HuH-7.5 (cell line): Measurements from ENCODE around the gene ANO2.

Experiments
- DNase-seq: peaks from one replicate; pipeline ENCODE4 v3.0.0; 2011; ENCODE audit warnings: low spot score

Gene ANO2

GRCh38 chr12:5619628-5620027 is 325.4 kb downstream of the ANO2 start:
- DNase-seq: no peak

DNA sequence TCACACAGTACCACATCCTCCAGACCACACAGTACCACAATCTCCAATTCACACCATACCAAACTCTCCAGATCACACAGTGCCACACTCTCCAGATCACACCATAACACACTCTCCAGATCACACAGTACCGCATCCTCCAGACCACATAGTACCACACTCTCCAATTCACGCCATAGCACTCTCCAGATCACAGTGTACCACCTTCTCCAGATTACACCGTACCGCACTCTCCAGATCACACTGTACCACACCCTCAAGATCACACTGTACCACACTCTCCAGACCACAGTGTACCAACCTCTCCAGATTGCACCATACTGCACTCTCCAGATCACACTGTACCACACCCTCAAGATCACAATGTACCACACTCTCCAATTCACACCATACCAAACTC is 328.2 kb downstream of the ANO2 start:
- no peak for DNase-seq

- no peak for DNase-seq
Observed at GRCh38 chr12:5615760-5616159, 329.3 kb downstream of the ANO2 start.

DNA sequence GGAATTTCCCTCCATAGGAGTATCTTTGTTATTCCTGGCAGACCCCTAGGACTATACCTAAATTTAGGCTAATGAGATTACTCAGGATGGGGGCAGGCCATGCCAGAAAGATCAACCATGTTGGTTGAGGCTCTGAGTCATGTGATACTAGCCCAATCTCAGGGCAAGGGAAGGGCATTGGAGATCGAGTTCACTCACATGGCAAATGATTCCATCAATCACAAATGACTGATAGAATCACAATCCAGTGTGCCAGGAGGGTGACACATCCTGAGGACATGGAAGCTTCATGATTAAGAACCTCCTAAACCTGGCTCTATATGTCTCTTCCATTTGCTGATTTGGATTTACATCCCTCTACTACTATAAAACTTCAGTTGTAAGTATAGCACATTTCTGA is 330.8 kb downstream of the ANO2 start:
- no peak for DNase-seq

- DNase-seq: no peak
Observed at GRCh38 chr12:5612556-5613410, 332.3 kb downstream of the ANO2 start.

DNA sequence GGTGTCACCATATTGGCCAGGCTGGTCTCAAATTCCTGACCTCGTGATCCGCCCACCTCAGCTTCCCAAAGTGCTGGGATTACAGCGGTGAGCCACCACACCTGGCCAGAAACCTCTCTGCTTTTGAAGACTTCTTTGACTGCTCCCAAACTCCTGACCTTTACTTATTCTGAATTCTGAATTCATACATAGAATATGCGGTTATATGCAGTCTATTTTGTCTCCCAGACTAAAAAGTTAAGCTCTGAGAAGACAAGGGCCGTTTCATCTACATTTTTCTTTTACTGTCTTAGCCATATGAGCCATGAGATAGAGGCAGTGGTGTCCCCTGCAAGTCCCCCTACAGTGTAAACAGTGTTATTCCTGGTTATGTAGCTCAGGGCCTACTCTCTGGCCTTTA is 333.9 kb downstream of the ANO2 start:
- no peak for DNase-seq

DNA sequence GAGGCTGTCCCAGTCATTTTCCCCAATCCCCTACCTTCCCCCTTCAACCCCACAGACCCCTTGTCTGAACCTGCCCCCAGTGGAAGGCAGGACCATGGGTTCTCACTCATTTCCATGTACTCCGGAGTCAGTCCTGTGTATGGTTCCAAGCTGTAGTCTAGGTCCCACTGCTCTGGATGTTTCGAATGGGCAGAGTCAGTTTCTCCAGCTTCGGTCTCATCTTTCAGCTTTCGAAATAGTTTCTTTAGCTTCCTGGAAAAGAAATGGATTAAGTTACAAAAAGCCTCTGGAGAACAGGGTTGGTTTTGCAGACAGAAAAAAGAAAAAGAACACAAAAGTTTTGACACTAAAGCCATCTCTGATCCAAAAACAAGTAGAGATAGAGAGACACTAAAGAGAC is 345.7 kb downstream of the ANO2 start:
- DNase-seq: no peak

DNA sequence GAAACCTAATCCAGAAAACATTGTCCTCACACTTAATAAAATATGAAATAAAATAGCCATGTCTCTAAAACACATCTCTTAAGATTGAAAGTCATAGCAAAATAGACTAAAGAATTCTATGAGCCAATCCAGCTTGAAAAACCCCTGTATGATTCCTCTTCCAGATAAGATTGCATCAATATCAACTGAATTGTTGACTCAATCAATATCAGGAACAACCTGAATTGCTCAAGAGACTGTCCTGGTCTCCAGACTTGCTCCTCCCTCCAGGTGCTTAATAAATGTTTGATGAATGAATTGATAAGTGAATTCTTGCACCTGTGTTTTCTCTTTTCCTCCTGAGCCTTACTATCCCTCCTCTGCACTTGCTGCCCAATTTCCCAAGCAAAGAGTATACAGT is 351.1 kb downstream of the ANO2 start:
- no peak for DNase-seq

GRCh38 chr12:5593086-5593485 is 352.0 kb downstream of the ANO2 start:
- no peak for DNase-seq

DNA sequence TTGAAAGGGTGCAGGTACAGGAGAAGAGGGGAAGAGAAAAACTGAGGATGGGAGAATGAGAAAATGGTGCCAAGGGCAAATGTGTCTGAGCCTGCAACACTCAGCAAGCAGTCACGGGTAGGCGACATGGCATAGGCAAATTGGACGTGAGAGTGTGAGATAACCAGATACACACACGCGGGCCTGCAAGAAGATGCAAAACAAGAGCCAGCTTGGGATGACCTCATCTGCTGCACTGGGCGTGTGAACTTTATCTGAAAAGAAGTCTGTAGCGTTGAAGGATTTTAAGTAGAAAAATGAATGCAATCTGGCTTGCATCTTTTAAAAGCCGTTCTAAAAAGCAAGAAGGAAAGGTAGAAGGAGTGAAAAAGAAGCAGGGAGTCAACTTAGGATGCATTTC is 352.7 kb downstream of the ANO2 start:
- no peak for DNase-seq

GRCh38 chr12:5590316-5590715 is 354.7 kb downstream of the ANO2 start:
- DNase-seq: no peak

DNA sequence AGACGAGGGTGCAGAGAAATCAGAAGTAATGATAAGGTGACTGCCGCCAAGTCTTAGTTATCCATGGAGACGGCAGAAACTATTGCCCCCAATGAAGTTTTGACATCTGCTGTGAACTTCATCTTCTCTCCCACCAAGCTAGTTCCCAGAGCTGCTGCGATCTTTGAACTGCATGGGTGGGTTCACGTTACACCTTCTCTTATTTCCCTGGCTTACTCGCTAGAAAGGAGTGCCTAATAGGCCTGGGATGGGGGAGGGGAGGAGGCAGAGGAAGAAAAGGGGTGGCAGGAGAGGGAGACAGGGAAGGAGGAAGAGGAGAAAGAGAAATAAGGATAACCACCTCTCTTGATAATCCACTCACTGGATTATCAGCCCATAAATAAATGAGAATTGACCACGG is 356.0 kb downstream of the ANO2 start:
- DNase-seq: no peak

- DNase-seq: no peak
Observed at GRCh38 chr12:5588591-5588990, 356.5 kb downstream of the ANO2 start.

GRCh38 chr12:5588176-5588575 is 356.9 kb downstream of the ANO2 start:
- no peak for DNase-seq

DNA sequence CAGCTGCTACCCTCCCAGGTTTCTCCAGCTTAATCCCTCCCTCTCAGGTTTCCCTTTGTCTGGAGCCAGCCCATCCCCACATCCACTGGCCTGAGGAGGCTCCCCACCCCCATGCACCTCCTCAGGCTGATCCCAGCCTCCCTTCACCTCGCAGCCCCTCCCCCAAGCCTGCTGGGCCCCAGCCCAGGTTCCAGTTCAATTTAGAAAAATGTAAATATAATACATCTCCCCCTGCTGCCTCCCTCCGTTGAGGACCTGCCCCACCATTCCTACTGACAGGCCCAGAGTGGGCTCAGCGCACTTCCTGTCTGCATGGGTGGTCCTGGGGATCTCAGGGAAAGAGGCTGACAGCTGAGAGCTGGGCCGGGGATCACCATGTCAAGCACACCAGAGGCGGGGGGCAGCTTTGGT is 357.3 kb downstream of the ANO2 start:
- no peak for DNase-seq

- no peak for DNase-seq
Observed at GRCh38 chr12:5586201-5586600, 358.9 kb downstream of the ANO2 start.

DNA sequence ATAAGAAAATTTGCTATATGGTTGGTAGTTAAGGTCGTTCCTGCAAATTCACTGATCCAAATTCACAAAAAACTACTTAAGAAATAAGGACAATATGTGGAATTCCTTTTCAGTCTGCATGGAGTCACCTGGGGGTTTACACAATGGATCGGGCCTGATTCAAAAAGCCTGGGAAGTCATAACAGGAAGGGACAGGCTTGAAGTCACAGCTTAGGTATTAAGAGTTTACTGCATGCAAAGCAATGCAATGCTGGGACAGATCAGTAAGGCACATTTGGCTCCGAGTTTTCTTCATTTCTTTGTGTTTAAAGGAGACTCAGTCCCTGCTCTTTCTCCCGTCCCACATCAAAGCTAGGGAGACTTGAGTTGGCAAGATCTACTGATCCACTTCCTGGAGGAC is 359.9 kb downstream of the ANO2 start:
- no peak for DNase-seq

GRCh38 chr12:5584412-5585175 is 360.5 kb downstream of the ANO2 start:
- no peak for DNase-seq

- DNase-seq: no peak
Observed at GRCh38 chr12:5582541-5582940, 362.5 kb downstream of the ANO2 start.

DNA sequence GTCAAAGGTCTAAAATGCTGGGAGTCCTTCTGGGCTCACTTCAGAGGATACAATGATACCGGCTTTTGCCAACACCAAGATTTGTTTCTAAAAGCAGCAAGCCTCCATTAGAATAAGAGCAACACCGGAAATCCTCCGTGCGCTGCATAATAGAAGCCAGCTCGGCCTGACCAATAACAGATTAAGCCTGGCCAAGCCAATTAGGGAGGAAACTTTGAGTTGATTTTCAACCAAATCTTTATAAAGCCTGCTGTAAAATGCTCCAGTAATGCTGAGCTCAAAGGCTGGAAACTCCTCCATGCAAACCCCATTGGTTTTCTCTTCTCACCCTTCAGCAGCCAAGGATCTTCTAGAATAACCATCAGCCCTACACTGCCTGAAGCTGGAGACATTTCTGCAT is 363.0 kb downstream of the ANO2 start:
- DNase-seq: no peak

GRCh38 chr12:5581616-5582015 is 363.4 kb downstream of the ANO2 start:
- no peak for DNase-seq

- DNase-seq: no peak
Observed at GRCh38 chr12:5581019-5581418, 364.0 kb downstream of the ANO2 start.

GRCh38 chr12:5578775-5579174 is 366.3 kb downstream of the ANO2 start:
- no peak for DNase-seq

DNA sequence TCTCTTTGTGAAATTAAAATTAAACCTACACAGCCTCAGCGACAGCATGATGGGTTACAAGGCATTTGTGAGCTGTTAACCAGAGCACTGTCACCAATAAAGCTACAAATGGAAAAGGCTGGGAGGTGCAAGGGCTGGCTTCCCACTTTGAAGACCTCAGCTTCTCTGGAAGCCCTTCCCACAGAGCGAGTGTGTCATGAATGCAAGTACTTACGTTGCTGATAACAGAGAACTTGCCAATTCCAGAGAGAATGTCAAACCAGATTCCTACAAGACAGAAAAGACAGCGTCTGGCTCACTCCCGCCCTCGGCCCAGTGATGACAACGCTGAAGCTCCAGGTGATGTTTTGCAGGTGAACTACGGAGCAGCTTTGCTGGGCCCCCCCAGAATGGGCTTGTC is 367.3 kb downstream of the ANO2 start:
- DNase-seq: no peak
